Thyroid gland (tissue), 4 donors: ENCODE results near the gene OR1E2. TPM values are rescaled to one million over a fixed set of nuclear protein-coding genes. Genes with fewer than 3 reads are reported as not detected.

Experiments
- DNase-seq, 2 donors: peaks; one replicate each; pipeline ENCODE4 v3.0.0-alpha.2; 2019
- H3K27ac ChIP-seq, 3 donors: fragments of 200-600 bp; sonication (generic); 1 replicate in 2 of 3; 2 replicates in 1 of 3; pipeline ENCODE4 v1.5.1; 2016 to 2019; ENCODE audit warnings: mild to moderate bottlenecking in 1 of 3, moderate library complexity in 1 of 3
- H3K27me3 ChIP-seq: fragments of 200-600 bp; sonication (generic); one replicate; pipeline ENCODE4 v1.5.1; 2019
- H3K36me3 ChIP-seq, 2 donors: fragments of 200-600 bp; sonication (generic); one replicate each; pipeline ENCODE4 v1.5.1; 2016 to 2019
- H3K4me1 ChIP-seq, 2 donors: fragments of 200-600 bp; sonication (generic); one replicate each; pipeline ENCODE4 v1.5.1; 2017 to 2019
- H3K4me3 ChIP-seq, 3 donors: fragments of 200-600 bp; sonication (generic); replicated peaks in 1 of 3; 1 replicate in 2 of 3; 2 replicates in 1 of 3; pipeline ENCODE4 v1.5.1; 2016; ENCODE audit warnings: mild to moderate bottlenecking in 1 of 3
- H3K9me3 ChIP-seq: fragments of 200-600 bp; sonication (generic); one replicate; pipeline ENCODE4 v1.5.1; 2017
- CTCF ChIP-seq, 6 experiments: fragments of 200-600 bp in 3 of 6; fragments of 450-650 bp in 3 of 6; sonication (generic) in 3 of 6; IDR thresholded peaks; one replicate each; pipeline ENCODE4 v1.5.1; 2016 to 2019; ENCODE audit warnings: antibody characterized with exemption in 6 of 6, mild to moderate bottlenecking in 2 of 6, inconsistent platforms in 1 of 6, moderate library complexity in 1 of 6
- POLR2A ChIP-seq, 2 donors: fragments of 450-650 bp; IDR thresholded peaks; one replicate each; pipeline ENCODE4 v1.6.1; 2017; ENCODE audit warnings: antibody characterized with exemption in 2 of 2, mild to moderate bottlenecking in 2 of 2, moderate library complexity in 1 of 2
- WGBS, 2 donors: methylation state at CpG; one replicate each; pipeline ENCODE4 v1.1.5; 2017; 5-methylcytosine and 5-hydroxymethylcytosine counted together
- intact Hi-C: fragments of 100-400 bp; cut with DNase I; formaldehyde crosslinking; loops from one replicate; pipeline ENCODE4 v1.15.1; 2023
- total RNA-seq, 4 donors: library from RNA; depleted of rRNA; stranded (reverse); fragments of >200 nt; gene quantifications; one replicate each; pipeline ENCODE4 v1.2.3, GENCODE V29; 2016

The OR1E2 gene, protein sequence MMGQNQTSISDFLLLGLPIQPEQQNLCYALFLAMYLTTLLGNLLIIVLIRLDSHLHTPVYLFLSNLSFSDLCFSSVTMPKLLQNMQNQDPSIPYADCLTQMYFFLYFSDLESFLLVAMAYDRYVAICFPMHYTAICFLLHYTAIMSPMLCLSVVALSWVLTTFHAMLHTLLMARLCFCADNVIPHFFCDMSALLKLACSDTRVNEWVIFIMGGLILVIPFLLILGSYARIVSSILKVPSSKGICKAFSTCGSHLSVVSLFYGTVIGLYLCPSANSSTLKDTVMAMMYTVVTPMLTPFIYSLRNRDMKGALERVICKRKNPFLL
- not detected for total RNA-seq

DNA sequence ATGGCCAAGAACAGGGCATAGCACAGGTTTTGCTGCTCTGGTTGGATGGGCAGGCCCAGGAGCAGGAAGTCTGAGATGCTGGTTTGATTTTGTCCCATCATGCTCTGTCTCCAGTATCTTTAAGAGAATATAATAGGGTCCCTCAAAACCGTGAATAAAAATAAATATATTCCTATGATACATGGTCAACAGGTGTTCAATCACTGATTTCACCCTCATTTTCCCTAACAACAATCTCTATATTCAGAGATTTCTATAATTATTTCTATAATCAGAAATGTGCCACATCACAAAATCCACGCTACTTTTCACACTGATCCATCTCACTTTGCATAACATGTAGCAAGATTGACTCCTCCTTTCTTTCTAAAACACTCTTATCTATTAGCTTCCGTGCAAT is at the start of gene OR1E2:
Gene OR1E2 (minus strand): TSS at position 101 of the 400 bp plus-strand sequence. CDS start 0 bp downstream, at position 101.
- Histone ChIP-seq H3K9me3 (no peaks in the 10 kb centered on the region), H3K36me3 (no peaks in the 10 kb centered on the region), H3K27ac (no peak within 1 kb of the TSS), H3K4me3 (no peak within 1 kb of the TSS), H3K27me3 (no peaks in the 10 kb centered on the region), H3K4me1 (no peaks in the 10 kb centered on the region)
- intact Hi-C loops = no loop called here
- DNase-seq = no peak
- TF ChIP-seq POLR2A (IDR thresholded peaks at IDR 0.05) (no peak), CTCF (IDR thresholded peaks at IDR 0.05) (no peak)
- 77 to 80% methylated on average over 3 of the region's 3 CpGs for WGBS, 2 donors

- Histone ChIP-seq H3K36me3 (no peaks in the 10 kb centered on the region), H3K4me3 (no peak overlapping the region), H3K4me1 (no peaks in the 10 kb centered on the region), H3K27me3 (no peaks in the 10 kb centered on the region), H3K27ac (no peak overlapping the region), H3K9me3 (no peaks in the 10 kb centered on the region)
- TF ChIP-seq CTCF (IDR thresholded peaks at IDR 0.05) = no peak
- DNase-seq = no peak
- WGBS, 2 donors = 29 to 56% methylated on average over 3 of the region's 3 CpGs
- intact Hi-C loops = loop anchor here (10.0 kb wide), 1 partner anchor 62 kb away; no protein-coding TSS in a partner anchor
Observed at GRCh38 chr17:3482852-3483251, 49.2 kb upstream of the OR1E2 start.

- Histone ChIP-seq H3K9me3 (no peaks in the 10 kb centered on the region), H3K27ac (no peak overlapping the region), H3K36me3 (no peaks in the 10 kb centered on the region), H3K4me1 (no peaks in the 10 kb centered on the region), H3K27me3 (no peaks in the 10 kb centered on the region), H3K4me3 (no peak overlapping the region)
- no peak for TF ChIP-seq CTCF (IDR thresholded peaks at IDR 0.05)
- no peak for TF ChIP-seq POLR2A (IDR thresholded peaks at IDR 0.05)
- intact Hi-C loops = loop anchor here (10.0 kb wide), 1 partner anchor 65 kb away; no protein-coding TSS in a partner anchor
- no peak for DNase-seq
- WGBS, 2 donors = 85 to 89% methylated on average over 3 of the region's 3 CpGs
Observed at GRCh38 chr17:3479988-3480387, 46.3 kb upstream of the OR1E2 start.

DNA sequence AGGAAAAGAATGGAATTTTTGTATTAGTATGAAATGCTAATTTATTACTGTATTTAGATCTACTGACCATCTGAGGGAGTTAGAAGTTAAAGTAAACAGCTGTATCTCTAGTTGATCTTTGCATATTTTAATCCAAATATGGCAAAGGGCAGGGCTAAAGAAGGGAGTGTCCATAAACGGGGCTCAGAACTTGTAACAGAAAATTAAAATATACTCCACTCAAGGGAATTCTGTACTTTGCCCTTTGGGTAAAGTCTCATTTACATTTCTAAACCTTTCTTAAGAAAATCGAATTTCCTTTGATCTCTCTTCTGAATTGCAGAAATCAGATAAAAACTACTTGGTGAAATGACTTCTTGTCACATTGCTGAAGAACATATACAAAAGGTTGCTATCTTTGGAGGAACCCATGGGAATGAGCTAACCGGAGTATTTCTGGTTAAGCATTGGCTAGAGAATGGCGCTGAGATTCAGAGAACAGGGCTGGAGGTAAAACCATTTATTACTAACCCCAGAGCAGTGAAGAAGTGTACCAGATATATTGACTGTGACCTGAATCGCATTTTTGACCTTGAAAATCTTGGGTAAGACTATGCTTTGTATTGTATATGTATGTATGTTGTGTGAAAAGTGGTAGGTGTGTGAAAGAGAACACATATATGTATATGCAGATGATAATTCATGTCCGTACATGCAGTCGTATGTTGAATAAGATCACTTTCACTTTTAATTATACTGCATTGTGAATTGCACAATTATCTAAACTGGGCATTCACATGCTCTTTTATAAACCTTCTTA is 42.4 kb upstream of the OR1E2 start, which contains the start of gene ASPA:
Gene ASPA (plus strand): TSS at position 186 of the 799 bp plus-strand sequence. CDS start 163 bp downstream, at position 349.
- H3K4me3 ChIP-seq = no peak within 1 kb of the TSS
- H3K27ac ChIP-seq = peak within 1 kb of the TSS in 1 of 3 donors; percentile 39
- no peak for DNase-seq
- peaks cover 3 to 4% of the 10 kb centered on the region in 2 donors for H3K4me1 ChIP-seq
- no peaks in the 10 kb centered on the region for H3K9me3 ChIP-seq
- H3K36me3 ChIP-seq = no peaks in the 10 kb centered on the region
- 56 to 64% methylated on average over 7 of the region's 7 CpGs for WGBS, 2 donors
- TF ChIP-seq POLR2A (IDR thresholded peaks at IDR 0.05) (no peak), CTCF (IDR thresholded peaks at IDR 0.05) (no peak)
- H3K27me3 ChIP-seq = no peaks in the 10 kb centered on the region
- intact Hi-C loops = no loop called here
